Measurements from ENCODE around the gene ZNF431. TPM values are rescaled to one million over a fixed set of nuclear protein-coding genes. Genes with fewer than 3 reads are reported as not detected.

ZNF431 gene
- total and polyA plus RNA-seq, 2 donors (not counting 3 experiments of a cell fraction or from before 2014, with no cell fraction given), result 3.5 to 12.0 TPM

DNA sequence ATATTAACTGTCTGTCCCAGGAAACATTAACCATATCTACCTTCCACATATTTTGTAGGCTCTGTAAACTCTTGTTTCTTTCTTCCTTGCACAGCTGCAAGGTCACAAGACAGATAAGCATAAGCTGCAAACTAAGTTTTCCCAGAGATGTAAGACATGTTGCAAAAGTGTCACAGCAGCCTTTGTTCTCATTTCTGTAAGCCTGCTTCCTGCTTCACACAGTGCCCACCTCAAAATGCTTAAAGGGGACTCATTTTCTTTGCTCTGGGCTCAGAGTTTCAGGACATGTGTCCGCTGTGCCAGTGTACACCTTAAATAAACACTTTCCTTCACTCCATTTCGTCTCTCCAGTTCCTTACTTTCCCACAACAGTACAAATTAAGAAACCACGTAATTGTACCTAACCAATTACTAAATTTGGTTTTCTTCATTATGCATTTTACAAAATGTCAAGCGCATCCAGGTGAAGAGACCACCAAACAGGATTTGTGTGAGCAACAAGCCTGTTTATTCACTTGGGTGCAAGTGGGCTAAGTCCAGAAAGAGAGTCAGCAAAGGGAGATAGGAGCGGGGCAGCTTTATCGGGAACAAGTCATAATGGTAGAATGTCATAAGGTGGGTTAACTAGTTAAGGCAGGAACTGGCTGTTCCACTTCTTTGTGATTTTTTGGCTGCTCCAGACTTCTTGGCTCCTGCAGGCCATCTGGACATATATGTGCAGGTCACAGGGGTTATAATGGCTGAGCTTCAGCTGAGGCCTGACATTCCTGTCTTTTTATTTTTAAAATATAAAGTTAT, 12.7 kb upstream of the ZNF431 start:
- Histone ChIP-seq H4K20me1 (replicated peaks; ENCODE audit: control insufficient read depth, extremely low read depth, insufficient read depth, low read length) (no peaks in the 10 kb centered on the region), H3K36me3 (ENCODE audit: control insufficient read depth in 2 of 2, extremely low read depth in 1 of 2, insufficient read depth in 2 of 2, low read length in 2 of 2) (no peaks in the 10 kb centered on the region), H2AFZ (ENCODE audit: low read depth, low read length) (no peak overlapping the region), H3K9me1 (replicated peaks; ENCODE audit: control insufficient read depth, extremely low read depth, insufficient read depth, low read length) (no peaks in the 10 kb centered on the region), H3K27me3 (ENCODE audit: control insufficient read depth in 2 of 2, insufficient read depth in 2 of 2, low read length in 2 of 2) (no peaks in the 10 kb centered on the region), H3K9ac (replicated peaks; ENCODE audit: extremely low read depth, insufficient read depth, low read length) (no peak overlapping the region), H3K27ac (ENCODE audit: insufficient read depth, low read depth, low read length) (no peak overlapping the region), H3K9me3 (replicated peaks; ENCODE audit: control insufficient read depth, insufficient read depth, low read length) (no peaks in the 10 kb centered on the region), H3K4me1 (ENCODE audit: control insufficient read depth, extremely low read depth, insufficient read depth, low read length) (no peaks in the 10 kb centered on the region), H3K4me3 (replicated peaks in 1 of 3; ENCODE audit: insufficient read depth in 1 of 3, low read depth in 1 of 3, low read length in 3 of 3) (no peak overlapping the region), H3K79me2 (ENCODE audit: control insufficient read depth, insufficient read depth, low read length) (no peaks in the 10 kb centered on the region), H3K4me2 (ENCODE audit: insufficient read depth, low read length) (no peak overlapping the region)
- ChIA-PET CTCF (interaction anchor here (0.5 kb wide), 1 partner anchor 974 kb away, joined by 3 read pairs; no protein-coding TSS in a partner anchor), POLR2A (no interaction called here)
- no peak for DNase-seq (ENCODE audit: low read depth, low spot score)
- dilution Hi-C loops (cut with MboI; ENCODE audit: extremely low pct_ligation_motif_present, low sequenced_read_pairs) (no loop called here), intact Hi-C loops (cut with micrococcal nuclease) (no loop called here)
- TF ChIP-seq, protein P1, sequence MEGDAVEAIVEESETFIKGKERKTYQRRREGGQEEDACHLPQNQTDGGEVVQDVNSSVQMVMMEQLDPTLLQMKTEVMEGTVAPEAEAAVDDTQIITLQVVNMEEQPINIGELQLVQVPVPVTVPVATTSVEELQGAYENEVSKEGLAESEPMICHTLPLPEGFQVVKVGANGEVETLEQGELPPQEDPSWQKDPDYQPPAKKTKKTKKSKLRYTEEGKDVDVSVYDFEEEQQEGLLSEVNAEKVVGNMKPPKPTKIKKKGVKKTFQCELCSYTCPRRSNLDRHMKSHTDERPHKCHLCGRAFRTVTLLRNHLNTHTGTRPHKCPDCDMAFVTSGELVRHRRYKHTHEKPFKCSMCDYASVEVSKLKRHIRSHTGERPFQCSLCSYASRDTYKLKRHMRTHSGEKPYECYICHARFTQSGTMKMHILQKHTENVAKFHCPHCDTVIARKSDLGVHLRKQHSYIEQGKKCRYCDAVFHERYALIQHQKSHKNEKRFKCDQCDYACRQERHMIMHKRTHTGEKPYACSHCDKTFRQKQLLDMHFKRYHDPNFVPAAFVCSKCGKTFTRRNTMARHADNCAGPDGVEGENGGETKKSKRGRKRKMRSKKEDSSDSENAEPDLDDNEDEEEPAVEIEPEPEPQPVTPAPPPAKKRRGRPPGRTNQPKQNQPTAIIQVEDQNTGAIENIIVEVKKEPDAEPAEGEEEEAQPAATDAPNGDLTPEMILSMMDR (IDR thresholded peaks at IDR 0.05; ENCODE audit: extremely low read depth in 1 of 2, insufficient read depth in 1 of 2, low read depth in 1 of 2, low read length in 2 of 2), result no peak
- TF ChIP-seq EZH2 (IDR thresholded peaks at IDR 0.05; ENCODE audit: borderline replicate concordance, low read depth, low read length, severe bottlenecking) (no peak), POLR2A (IDR thresholded peaks at IDR 0.05; ENCODE audit: low read depth, low read length) (no peak)
- BruUV-seq (replicated peaks), result no TSS peak
- no peak for FAIRE-seq

- no peaks in the 10 kb centered on the region for H3K36me3 ChIP-seq (ENCODE audit: control insufficient read depth in 2 of 2, extremely low read depth in 1 of 2, insufficient read depth in 2 of 2, low read length in 2 of 2)
- DNase-seq (ENCODE audit: low read depth, low spot score), result no peak
- H3K9me3 ChIP-seq (replicated peaks; ENCODE audit: control insufficient read depth, insufficient read depth, low read length), result no peaks in the 10 kb centered on the region
- no peak overlapping the region for H3K4me3 ChIP-seq (replicated peaks in 1 of 3; ENCODE audit: insufficient read depth in 1 of 3, low read depth in 1 of 3, low read length in 3 of 3)
- dilution Hi-C loops (cut with MboI; ENCODE audit: extremely low pct_ligation_motif_present, low sequenced_read_pairs) (no loop called here), intact Hi-C loops (cut with micrococcal nuclease) (no loop called here)
- CTCF ChIA-PET, result no interaction called here
- H4K20me1 ChIP-seq (replicated peaks; ENCODE audit: control insufficient read depth, extremely low read depth, insufficient read depth, low read length), result no peaks in the 10 kb centered on the region
- H3K4me1 ChIP-seq (ENCODE audit: control insufficient read depth, extremely low read depth, insufficient read depth, low read length), result no peaks in the 10 kb centered on the region
- H3K4me2 ChIP-seq (ENCODE audit: insufficient read depth, low read length), result no peak overlapping the region
- POLR2A ChIA-PET, result no interaction called here
- no peaks in the 10 kb centered on the region for H3K79me2 ChIP-seq (ENCODE audit: control insufficient read depth, insufficient read depth, low read length)
- no peak overlapping the region for H2AFZ ChIP-seq (ENCODE audit: low read depth, low read length)
- TF ChIP-seq POLR2AphosphoS5 (IDR thresholded peaks at IDR 0.05; ENCODE audit: insufficient read depth, low read depth, low read length) (no peak), POLR2A (IDR thresholded peaks at IDR 0.05; ENCODE audit: low read depth, low read length) (no peak), EZH2 (IDR thresholded peaks at IDR 0.05; ENCODE audit: borderline replicate concordance, low read depth, low read length, severe bottlenecking) (no peak), MYC (IDR thresholded peaks at IDR 0.05; ENCODE audit: low read depth, low read length) (no peak), JUN (IDR thresholded peaks at IDR 0.05; ENCODE audit: borderline replicate concordance, insufficient read depth, insufficient read length, low read depth) (no peak), GATA2 (IDR thresholded peaks at IDR 0.05; ENCODE audit: insufficient read depth, insufficient read length, low read depth, low read length) (no peak), FOS (IDR thresholded peaks at IDR 0.05; ENCODE audit: borderline replicate concordance, insufficient read depth, low read length) (no peak)
- TF ChIP-seq, protein P2, sequence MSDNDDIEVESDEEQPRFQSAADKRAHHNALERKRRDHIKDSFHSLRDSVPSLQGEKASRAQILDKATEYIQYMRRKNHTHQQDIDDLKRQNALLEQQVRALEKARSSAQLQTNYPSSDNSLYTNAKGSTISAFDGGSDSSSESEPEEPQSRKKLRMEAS (IDR thresholded peaks at IDR 0.05; ENCODE audit: insufficient read depth, insufficient read length), result no peak
- TF ChIP-seq, protein P1 (IDR thresholded peaks at IDR 0.05; ENCODE audit: extremely low read depth in 1 of 2, insufficient read depth in 1 of 2, low read depth in 1 of 2, low read length in 2 of 2), result no peak
- no peaks in the 10 kb centered on the region for H3K9me1 ChIP-seq (replicated peaks; ENCODE audit: control insufficient read depth, extremely low read depth, insufficient read depth, low read length)
- no peak overlapping the region for H3K27ac ChIP-seq (ENCODE audit: insufficient read depth, low read depth, low read length)
- no peaks in the 10 kb centered on the region for H3K27me3 ChIP-seq (ENCODE audit: control insufficient read depth in 2 of 2, insufficient read depth in 2 of 2, low read length in 2 of 2)
- no peak overlapping the region for H3K9ac ChIP-seq (replicated peaks; ENCODE audit: extremely low read depth, insufficient read depth, low read length)
- no peak for FAIRE-seq
- BruUV-seq (replicated peaks), result no TSS peak
Measured at GRCh38 chr19:21130097-21130775, 11.6 kb upstream of the ZNF431 start.

Measured in endothelial cell of umbilical vein (primary cell).